ENCODE data around the gene PTGIR. TPM values are rescaled to one million over a fixed set of nuclear protein-coding genes. Genes with fewer than 3 reads are reported as not detected.
A peak's percentile ranks its signal among the peaks of the same experiment; 100 is the strongest.

The PTGIR gene
- total RNA-seq, 1 donor from 2014 or later = not detected

DNA sequence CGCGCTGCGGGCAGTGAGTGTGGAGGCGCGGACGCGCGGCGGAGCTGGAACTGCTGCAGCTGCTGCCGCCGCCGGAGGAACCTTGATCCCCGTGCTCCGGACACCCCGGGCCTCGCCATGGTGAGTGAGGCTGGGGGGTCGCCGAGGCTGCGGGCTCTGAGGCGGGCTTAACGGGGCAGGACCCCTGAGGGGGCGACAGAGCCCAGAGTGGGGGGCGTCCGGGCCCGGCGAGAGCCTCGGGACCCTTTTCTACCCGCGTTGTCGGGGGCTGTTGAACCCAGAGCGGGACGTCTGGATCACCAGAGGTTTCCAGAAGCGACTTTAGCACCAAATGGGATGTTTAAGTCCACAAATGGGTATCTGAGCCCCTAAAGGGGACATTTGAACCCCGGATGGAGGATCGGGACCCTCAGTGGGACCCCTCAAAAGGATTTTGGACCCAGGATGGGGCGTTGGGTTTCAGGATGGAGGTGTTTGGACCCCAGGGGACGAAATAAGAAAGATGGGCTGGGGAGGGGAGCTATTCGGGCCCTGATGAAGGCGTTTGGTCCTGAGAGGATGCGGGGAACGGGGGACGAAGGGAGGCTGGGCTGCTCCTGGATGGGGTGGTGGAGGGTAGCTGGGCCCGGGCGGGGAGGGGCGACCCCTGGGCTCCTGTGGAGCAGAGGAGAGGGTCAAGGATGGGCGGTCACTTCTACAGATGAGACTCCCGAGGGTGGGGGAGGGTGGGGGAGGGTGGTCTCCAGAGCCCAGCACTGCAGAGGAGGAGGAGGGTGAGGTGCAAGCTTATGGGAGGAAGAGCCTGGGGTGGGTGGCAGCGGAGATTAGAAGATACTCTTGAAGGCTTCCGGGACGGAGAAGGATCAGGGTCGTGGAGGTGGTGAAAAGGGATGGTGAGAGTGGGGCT, 23.3 kb downstream of the PTGIR start, which contains the start of gene CALM3:
Gene CALM3, plus strand, starts transcription at position 13 of the 907 bp plus-strand sequence. Its CDS starts 105 bp downstream, at position 118.
- no peak for DNase-seq (ENCODE audit: low read depth in 2 of 2)

DNA sequence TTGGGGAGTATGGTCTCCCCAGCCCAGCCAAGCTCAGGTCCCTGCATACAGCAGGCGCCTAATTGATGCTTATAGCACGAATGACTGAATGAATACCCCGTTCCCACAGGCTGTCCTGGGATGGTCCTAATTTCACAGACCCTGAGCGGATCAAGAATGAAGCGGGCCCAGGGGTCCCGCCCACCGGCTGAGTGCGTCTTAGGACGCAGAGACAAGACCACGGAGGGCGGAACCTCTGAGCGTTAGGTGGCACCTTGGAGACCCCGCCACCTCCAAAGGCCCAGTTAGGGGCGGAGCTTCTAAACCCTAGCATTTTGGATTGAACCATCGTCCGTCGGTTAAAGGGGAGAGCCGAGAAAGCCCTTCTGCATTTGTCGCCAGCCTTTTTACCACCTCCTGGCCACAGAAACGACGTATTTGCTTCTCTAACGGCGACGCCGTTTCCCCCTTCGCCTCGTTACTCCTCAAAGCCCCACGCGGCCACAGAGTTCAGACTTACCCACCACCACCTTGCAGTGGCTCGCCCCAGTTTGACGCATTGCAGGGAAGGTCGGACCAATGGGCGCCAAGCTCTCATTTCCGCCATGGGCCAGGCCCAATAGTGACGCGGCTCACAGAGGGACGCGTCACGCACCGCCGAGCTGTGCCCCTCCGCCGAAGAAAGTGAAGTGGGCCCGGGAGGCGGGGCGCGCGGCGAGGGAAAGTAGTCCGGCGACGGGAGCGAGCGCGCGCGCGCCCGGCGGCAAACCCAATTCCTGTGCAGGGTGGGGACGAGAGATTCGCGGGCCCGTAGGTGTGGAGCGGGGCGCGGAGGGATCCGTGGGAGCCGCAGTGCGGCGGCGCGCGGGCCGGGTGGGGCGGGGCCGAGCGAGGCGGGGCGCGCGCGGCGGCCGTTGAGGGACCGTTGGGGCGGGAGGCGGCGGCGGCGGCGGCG, 24.2 kb downstream of the PTGIR start:
- peak; percentile 95 to 98 for DNase-seq (ENCODE audit: low read depth in 2 of 2)

DNA sequence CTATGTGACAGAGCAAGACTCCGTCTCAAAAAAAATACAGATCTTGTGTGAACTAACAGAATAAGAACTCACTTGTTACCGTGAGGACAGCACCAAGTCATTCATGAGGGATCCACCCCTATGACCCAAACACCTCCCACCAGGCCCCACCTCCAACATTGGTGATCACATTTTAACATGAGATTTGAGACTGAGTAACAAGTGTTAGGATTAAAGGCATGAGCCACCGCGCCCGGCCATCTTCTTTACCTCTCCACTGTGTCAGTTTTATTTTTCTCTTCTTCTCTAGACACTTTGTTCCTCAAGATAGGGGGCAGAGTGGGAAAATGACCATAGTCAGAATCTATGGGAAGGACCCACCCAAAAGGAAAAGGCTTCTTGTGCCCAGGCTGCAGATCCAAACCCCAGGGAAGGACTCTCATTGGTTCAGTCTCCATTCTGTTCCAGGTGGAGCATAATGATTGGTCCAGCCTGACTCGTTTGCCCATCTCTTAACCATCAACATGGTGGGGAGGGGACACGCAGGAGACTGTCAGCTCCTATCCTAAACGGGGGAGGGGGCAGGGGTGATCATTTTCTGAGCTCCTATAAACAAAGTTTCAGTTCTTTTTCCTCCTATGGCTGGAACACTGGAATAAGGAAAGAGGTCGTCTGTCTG, 25.0 kb downstream of the PTGIR start:
- peak in 1 of 2 donors; percentile 24 for DNase-seq (ENCODE audit: low read depth in 2 of 2)

DNA sequence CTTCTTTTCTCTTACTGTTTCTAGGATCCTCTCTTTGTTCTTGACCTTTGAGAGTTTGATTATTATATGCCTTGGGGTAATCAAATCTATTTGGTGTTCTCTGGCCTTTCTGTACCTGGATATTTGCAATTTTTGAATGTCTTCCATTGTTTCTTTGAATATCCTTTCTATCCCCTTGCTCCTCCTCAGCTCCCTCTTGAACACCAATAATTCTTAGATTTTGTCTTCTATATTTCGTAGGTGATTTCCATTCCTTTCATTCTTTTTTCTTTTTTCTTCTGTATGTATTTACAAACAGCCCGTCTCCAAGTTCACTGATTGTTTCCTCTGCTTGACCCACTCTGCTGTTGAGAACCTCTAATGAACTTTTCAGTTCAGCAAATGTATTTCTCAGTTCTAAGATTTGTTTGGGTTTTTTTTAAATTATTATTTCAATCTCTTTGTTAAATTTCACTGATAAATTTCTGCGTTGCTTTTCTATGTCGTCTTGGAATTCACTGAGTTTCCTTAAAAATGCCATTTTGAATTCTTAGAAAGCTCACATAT, 26.4 kb downstream of the PTGIR start:
- no peak for DNase-seq (ENCODE audit: low read depth in 2 of 2)

DNA sequence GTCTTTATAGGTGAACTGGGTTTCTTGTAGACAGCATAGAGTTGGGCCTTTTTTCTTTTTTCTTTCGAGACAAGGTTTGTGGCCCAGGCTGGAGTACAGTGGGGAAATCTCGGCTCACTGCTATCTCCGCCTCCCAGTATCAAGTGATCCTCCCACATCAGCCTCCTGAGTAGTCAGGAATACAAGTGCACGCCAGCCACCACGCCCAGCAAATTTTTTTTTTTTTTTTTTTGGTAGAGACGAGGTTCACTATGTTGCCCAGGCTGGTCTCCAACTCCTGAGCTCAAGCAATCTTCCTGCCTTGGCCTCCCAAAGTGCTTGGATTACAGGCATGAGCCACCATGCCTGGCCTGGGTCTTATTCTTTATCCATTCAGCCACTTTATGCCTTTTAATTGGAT, 28.9 kb downstream of the PTGIR start:
- DNase-seq (ENCODE audit: low read depth in 2 of 2) = no peak

DNA sequence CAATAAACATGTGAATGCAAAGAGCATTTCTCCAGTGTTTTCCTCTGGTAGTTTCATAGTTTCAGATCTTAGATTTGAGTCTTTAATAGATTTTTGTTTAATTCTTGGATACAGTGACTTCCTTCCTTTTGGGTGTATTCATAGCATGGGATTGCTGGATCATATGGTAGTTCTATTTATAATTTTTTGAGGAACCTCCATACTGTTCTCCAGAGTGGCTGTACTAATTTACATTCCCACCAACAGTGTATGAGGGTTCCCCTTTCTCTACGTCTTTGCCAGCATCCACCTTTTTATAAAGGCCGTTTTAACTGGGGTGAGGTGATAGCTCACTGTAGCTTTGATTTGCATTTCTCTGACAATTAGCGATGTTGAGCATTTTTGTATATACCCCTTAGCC, 33.0 kb downstream of the PTGIR start:
- DNase-seq (ENCODE audit: low read depth in 2 of 2) = no peak

DNA sequence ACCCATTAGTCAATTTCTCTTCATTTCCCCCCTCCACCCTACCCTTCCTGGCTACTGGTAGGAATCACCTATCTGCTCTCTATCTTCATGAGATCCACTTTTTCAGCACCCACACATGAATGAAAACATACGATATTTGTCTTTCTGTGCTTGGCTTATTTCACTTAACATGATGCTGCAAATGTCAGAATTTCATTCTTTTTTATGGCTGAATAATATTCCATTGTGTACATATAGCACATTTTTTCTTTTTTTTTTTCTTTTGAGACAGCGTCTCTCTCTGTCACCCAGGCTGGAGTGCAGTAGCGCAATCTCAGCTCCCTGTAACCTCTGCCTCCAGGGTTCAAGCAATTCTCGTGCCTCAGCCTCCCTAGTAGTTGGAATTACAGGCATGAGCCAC, 33.6 kb downstream of the PTGIR start:
- no peak for DNase-seq (ENCODE audit: low read depth in 2 of 2)

DNA sequence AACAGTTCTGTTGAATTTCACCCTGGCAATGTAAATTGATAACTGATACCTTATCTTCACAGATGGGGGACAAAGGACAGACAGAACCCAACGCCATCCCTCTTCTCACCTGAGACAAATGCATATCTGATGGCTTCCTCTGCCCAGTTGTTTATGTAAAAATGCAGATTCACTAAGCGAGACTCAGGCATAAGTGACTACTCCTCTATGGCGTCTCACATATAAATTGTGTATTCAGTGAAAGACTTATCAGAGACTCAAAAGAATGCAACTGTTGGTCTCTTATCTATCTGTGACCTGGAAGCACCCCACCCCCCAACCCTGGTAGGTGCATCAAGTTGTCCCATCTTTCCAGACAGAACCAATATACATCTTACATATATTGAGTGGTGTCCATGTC, 37.0 kb downstream of the PTGIR start:
- no peak for DNase-seq (ENCODE audit: low read depth in 2 of 2)

DNA sequence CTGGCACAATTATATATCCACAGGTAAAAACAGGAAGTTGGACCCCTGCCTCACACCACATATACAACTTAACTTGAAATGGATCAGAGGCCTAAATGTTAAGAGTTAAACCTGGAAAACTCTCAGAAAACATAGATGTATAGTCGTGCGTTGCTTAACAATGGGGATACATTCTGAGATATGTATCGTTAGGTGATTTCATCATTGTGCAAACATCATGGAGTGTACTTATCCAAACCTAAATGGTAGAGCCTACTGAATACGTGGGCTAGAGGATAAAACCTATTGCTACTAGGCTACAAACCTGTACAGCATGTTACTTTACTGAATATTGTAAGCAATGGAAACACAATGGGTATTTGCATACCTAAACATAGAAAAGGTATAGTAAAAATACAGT, 38.6 kb downstream of the PTGIR start:
- DNase-seq (ENCODE audit: low read depth in 2 of 2) = no peak

DNA sequence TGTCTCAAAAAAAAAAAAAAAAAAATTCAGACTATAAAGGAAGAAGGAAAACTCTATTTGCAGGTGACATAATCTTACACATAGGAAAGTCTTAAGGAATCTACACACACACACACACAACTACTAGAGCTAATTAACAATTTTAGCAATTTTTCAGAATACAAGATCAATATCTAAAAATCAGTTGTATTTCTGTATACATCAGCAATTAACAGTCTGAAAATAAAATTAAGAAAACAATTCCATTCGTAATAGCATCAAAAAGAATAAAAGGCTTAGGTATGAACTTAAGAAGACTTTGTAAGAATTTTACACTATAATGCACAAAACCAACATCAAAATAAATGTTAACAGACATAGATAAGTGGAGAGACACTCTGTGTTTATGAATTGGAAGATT, 39.4 kb downstream of the PTGIR start:
- no peak for DNase-seq (ENCODE audit: low read depth in 2 of 2)

DNA sequence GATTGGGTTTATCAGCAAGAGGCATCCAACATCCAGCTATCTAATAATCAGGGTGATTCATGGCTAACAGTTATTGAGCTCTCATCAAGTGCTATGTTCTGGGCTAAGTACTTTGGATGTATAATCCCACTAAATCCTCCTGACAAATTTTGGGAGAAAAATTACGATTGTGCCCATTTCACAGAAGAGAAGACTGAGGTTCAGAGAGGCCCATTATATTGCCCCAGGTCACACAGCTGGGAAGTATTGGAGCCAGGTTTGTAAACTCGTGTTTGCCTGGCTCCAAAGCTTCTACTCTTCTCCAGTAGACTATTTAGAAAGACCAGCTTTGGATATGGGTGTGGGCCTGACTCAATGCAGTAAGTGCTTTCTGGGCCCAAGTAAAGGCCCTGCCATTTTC, 44.6 kb downstream of the PTGIR start:
- DNase-seq (ENCODE audit: low read depth in 2 of 2) = no peak

DNA sequence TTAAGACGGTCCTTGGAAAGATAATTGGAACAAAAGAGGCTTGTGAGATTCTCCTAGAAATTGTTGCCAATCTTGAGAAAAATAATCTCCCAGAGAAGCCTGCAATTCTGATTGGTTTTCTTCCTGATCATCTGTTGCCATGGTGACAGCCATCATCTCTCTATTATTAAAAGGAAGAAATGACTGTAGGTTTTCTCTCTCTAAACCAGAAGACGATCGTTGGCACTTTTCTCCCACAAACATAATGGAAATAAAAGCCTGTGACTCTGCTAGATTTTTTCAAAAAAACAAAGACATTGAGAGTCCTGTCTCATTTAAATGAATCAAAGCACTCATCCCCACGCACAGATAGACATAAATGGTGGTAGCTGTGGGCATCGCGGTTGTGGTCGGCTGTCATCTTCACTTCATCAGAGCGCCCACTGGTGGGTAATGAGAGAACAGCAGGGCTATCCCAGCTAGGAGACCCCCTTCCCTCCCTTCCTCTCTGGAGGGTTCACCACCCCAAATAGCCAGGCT, 45.5 kb downstream of the PTGIR start:
- no peak for DNase-seq (ENCODE audit: low read depth in 2 of 2)

DNA sequence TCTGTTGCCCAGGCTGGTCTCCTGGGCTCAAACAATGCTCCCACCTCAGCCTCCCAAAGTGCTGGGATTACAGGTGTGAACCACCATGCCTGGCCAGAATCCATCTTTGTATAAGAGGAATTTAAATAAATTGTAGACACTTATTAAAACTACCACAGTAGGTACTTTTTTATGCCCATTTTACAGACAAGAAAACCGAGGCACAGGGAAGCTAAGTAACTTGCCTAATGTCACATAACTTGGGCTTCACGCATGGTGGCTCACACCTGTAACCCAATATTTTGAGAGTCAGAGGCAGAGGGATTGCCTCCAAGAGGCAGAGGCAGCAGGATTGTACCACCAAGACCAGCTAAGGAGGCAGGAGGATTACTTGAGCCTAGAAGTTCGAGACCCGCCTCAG, 46.4 kb downstream of the PTGIR start:
- no peak for DNase-seq (ENCODE audit: low read depth in 2 of 2)

DNA sequence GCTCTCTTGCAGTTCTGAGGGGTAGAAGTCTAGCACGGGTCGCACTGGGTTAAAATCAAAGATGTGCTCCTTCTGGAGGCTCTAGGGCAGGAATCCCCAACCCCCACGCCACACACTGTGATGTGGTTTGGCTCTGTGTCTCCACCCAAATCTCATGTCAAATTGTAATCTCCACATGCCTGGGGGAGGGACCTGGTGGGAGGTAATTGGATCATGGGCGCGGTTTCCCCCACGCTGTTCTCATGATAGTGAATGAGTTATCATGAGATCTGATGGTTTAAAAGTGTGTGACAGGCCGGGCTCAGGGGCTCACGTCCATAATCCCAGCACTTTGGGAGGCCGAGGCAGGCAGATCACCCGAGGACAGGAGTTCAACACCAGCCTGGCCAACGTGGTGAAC, 50.4 kb downstream of the PTGIR start:
- DNase-seq (ENCODE audit: low read depth in 2 of 2) = no peak

DNA sequence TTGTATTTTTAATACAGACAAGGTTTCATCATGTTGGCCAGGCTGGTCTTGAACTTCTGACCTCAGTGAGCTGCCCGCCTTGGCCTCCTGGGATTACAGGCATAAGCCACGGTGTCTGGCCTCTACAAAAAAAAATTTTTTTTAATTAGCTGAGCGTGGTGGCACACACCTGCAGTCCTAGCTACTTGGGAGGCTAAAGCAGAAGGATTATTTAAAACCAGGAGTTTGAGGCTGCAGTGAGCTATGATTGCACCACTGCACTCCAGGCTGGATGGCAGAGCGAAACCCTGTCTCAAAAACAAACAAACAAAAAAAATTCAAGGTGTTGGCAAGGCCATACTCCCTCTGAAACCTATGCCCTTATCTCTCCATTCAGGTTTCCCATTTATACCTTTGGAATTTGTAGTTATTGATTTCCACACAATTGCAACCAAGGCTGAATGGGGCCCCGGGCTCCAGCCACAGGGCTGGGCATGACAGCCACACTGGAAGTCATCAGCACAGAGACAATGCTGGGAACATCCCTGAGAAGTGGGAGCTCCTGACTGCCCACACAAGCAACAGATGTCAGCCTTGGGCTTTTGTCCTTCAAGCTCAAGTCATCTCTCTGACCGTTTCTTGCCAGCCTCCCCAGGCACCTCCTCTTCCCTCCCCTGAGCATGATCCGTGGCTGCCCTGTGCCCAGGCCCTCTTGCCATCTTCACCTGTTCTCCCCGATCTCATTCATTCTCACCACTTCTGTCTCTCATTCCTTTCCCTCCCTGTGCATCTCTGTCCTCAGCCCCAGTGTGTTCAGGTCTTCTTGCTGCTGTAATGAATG, 51.0 kb downstream of the PTGIR start:
- DNase-seq (ENCODE audit: low read depth in 2 of 2) = no peak

DNA sequence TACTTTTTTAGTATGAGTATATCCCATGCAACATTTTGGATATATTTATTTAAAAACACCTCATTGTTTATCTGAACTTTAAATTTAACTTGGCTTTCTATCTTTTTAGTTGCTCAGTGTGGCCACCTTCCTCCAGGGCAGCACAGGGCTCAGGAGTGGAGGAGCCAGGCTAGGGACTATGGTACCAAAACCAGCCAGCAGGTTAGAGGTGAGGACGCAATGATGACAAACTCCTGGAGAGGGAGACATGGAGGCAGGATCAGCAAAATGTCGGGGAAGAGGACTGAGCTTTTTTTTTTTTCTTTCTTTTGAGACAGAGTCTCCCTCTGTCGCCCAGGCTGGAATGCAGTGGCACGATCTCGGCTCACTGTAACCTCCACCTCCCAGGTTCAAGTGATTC, 53.4 kb downstream of the PTGIR start:
- DNase-seq (ENCODE audit: low read depth in 2 of 2) = peak in 1 of 2 donors; percentile 10
